K562 (cell line): ENCODE data around the gene SNX10. TPM values are rescaled to one million over a fixed set of nuclear protein-coding genes. Genes with fewer than 3 reads are reported as not detected.
A peak's percentile ranks its signal among the peaks of the same experiment; 100 is the strongest.

ENCODE experiments used
- CBX1 ChIP-seq: sonication (generic); IDR thresholded peaks from 2 replicates; pipeline ENCODE4 v1.6.1; 2016; ENCODE audit warnings: antibody characterized with exemption, low read depth, mild to moderate bottlenecking
- CREB5 ChIP-seq: fragments of 250-450 bp; sonication (Bioruptor Pico); IDR thresholded peaks from 2 replicates; pipeline ENCODE4 v1.5.0; 2020; ENCODE audit warnings: mild to moderate bottlenecking
- ETS1 ChIP-seq: conservative IDR thresholded peaks from 2 replicates; pipeline ENCODE4 v1.6.1; 2011; ENCODE audit warnings: low read depth, mild to moderate bottlenecking, low read length; ENCODE audit not compliant: control insufficient read depth
- ETV6 ChIP-seq, 3 experiments: fragments of 150-350 bp in 1 of 3; sonication (generic) in 1 of 3; formaldehyde crosslinking in 1 of 3; IDR thresholded peaks; 2 replicates each; pipeline versions ENCODE4 v1.6.1 to v1.8.0; 2014 to 2022; ENCODE audit warnings: borderline replicate concordance in 2 of 3, low read depth in 2 of 3, antibody characterized with exemption in 1 of 3, low read length in 1 of 3, mild to moderate bottlenecking in 1 of 3, missing genetic modification reagents in 1 of 3
- GATAD2B ChIP-seq: fragments of 450-650 bp; IDR thresholded peaks from 2 replicates; pipeline ENCODE4 v1.6.1; 2017; ENCODE audit warnings: mild to moderate bottlenecking, borderline replicate concordance
- MEF2A ChIP-seq: IDR thresholded peaks from 2 replicates; pipeline ENCODE4 v1.6.1; 2011; ENCODE audit warnings: low read depth, mild to moderate bottlenecking, low read length, moderate library complexity; ENCODE audit not compliant: control insufficient read depth
- MTA3 ChIP-seq: fragments of 450-650 bp; formaldehyde crosslinking; IDR thresholded peaks from 2 replicates; pipeline ENCODE4 v1.6.1; 2017; ENCODE audit warnings: mild to moderate bottlenecking, borderline replicate concordance
- PHF8 ChIP-seq: fragments of 200-600 bp; sonication (generic); IDR thresholded peaks from 2 replicates; pipeline ENCODE4 v1.6.1; 2012; ENCODE audit warnings: mixed run types, mild to moderate bottlenecking, inconsistent platforms, low read length, moderate library complexity, borderline replicate concordance
- POLR2AphosphoS5 ChIP-seq: IDR thresholded peaks from 2 replicates; pipeline ENCODE4 v1.6.1; 2011; ENCODE audit warnings: mild to moderate bottlenecking, low read depth, low read length, moderate library complexity; ENCODE audit not compliant: control insufficient read depth, insufficient read depth
- POLR2G ChIP-seq: fragments of 200-400 bp; formaldehyde crosslinking; IDR thresholded peaks from 2 replicates; pipeline ENCODE4 v1.6.1; 2017; ENCODE audit warnings: low read depth, mild to moderate bottlenecking, antibody characterized with exemption, low read length, moderate library complexity
- RBBP5 ChIP-seq: fragments of 200-600 bp; sonication (generic); IDR thresholded peaks from 2 replicates; pipeline ENCODE4 v1.6.1; 2012; ENCODE audit warnings: borderline replicate concordance, mild to moderate bottlenecking, low read length, control low read depth, inconsistent platforms; ENCODE audit not compliant: insufficient read depth, poor library complexity, severe bottlenecking
- REST ChIP-seq, 2 experiments: fragments of 450-650 bp; formaldehyde crosslinking in 1 of 2; IDR thresholded peaks; 2 replicates each; pipeline versions ENCODE4 v1.4.0 to v1.6.1; 2014 to 2020; ENCODE audit warnings: mild to moderate bottlenecking in 2 of 2, borderline replicate concordance in 1 of 2, low read depth in 1 of 2
- polyA plus RNA-seq, 8 experiments: library from polyadenylated mRNA; depleted of rRNA in 4 of 8; stranded (reverse) in 5 of 8; unstranded in 3 of 8; fragments of >200 nt; fragmentation: Nextera tagmentation in 2 of 8; fragmentation: Illumina TruSeq in 1 of 8; extraction: Ambion mirVana in 2 of 8; extraction: Trizol in 1 of 8; gene quantifications; 2 replicates each; pipeline versions ENCODE4 v1.2.1 to v1.2.3, GENCODE V29; 2011 to 2014; ENCODE audit warnings: inconsistent platforms in 1 of 8, missing spikeins in 1 of 8
- total RNA-seq, 7 experiments: library from RNA; depleted of rRNA in 6 of 7; stranded (reverse); fragments of >200 nt in 6 of 7; fragmentation: Illumina TruSeq in 2 of 7; extraction: Trizol in 2 of 7; gene quantifications; 2 replicates each; pipeline versions ENCODE4 v1.2.1 to v1.2.3, GENCODE V29; 2011 to 2021; ENCODE audit warnings: low replicate concordance in 1 of 7
- TF ChIP-seq, protein P1 (sequence below): fragments of 450-650 bp; formaldehyde crosslinking; IDR thresholded peaks from 2 replicates; pipeline ENCODE4 v1.4.0; 2022; ENCODE audit warnings: mild to moderate bottlenecking, moderate library complexity

The SNX10 gene
- total and polyA plus RNA-seq, 9 of the 15 experiments (the other 6 are each of a cell fraction or from before 2014, with no cell fraction given): 6.9 to 16.5 (median 11.5) TPM

- no peak for TF ChIP-seq RBBP5
- TF ChIP-seq, protein P1, sequence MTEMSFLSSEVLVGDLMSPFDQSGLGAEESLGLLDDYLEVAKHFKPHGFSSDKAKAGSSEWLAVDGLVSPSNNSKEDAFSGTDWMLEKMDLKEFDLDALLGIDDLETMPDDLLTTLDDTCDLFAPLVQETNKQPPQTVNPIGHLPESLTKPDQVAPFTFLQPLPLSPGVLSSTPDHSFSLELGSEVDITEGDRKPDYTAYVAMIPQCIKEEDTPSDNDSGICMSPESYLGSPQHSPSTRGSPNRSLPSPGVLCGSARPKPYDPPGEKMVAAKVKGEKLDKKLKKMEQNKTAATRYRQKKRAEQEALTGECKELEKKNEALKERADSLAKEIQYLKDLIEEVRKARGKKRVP (CRISPR knock-in tag): no peak
- no peak for TF ChIP-seq ETV6 (IDR thresholded peaks at IDR 0.05; ENCODE audit: borderline replicate concordance in 1 of 2, low read depth in 2 of 2, low read length in 1 of 2)
- TF ChIP-seq ETV6 (CRISPR knock-in tag; IDR thresholded peaks at IDR 0.05; ENCODE audit: borderline replicate concordance): no peak
- TF ChIP-seq PHF8: peak; percentile 64; the same call in 1 of the 2 replicates
- TF ChIP-seq CREB5 (CRISPR knock-in tag): no peak
- TF ChIP-seq POLR2AphosphoS5: 0 out of 2 replicates have a peak, but pooled peaks have one; percentile 8
- no peak for TF ChIP-seq MEF2A
- TF ChIP-seq POLR2G: peak; percentile 86
- no peak for TF ChIP-seq REST (IDR thresholded peaks at IDR 0.05; ENCODE audit: borderline replicate concordance)
- TF ChIP-seq REST (CRISPR knock-in tag; IDR thresholded peaks at IDR 0.05; ENCODE audit: low read depth): no peak
- peak; percentile 33; the same call in 1 of the 2 replicates for TF ChIP-seq GATAD2B
- TF ChIP-seq ETS1: 0 out of 2 replicates have a peak, but pooled peaks have one; percentile 3
- 0 out of 2 replicates have a peak, but pooled peaks have one; percentile 23 for TF ChIP-seq MTA3
- no peak; the same call in 1 of the 2 replicates for TF ChIP-seq CBX1
Measured at GRCh38 chr7:26398427-26398755, 106.7 kb downstream of the SNX10 start (continued).
